HG02840 (cell line): ENCODE measurements around the gene ACOT12.
"Not testable (repeated sequence)": the region's sequence is repeated elsewhere in the genome, so short reads cannot be mapped to it uniquely, and the experiment has no call there.

Source experiments
- ATAC-seq: cut with Tn5 transposase; IDR thresholded peaks from one replicate; pipeline ENCODE4 v1.9.1; 2021; ENCODE audit warnings: mild to moderate bottlenecking, moderate library complexity, moderate number of reproducible peaks; ENCODE audit not compliant: unreplicated experiment, low FRiP score

The ACOT12 gene

GRCh38 chr5:81349161-81349560, 44.8 kb downstream of the ACOT12 start:
- no peak for ATAC-seq

GRCh38 chr5:81345411-81346003, 48.4 kb downstream of the ACOT12 start:
- no peak for ATAC-seq

DNA sequence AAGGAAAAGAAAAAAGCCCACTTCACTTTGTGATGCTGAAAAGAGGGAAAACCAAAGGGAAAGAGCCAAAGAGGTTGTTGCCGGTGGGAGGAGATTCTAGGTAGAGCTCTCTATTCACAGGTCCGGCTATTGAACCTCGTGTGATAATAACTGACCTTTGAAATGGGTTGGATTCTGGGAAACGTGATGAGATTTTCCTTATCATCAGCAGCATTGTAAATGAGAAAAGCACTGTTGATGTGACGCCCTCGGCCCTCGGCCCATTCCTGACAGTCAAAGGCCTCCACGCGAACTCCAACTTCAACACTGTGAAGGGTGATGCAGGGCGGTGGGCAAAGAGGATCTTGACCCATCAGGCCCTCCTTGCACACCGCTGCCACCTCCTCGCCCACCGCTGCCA, 49.2 kb downstream of the ACOT12 start:
- no peak for ATAC-seq

DNA sequence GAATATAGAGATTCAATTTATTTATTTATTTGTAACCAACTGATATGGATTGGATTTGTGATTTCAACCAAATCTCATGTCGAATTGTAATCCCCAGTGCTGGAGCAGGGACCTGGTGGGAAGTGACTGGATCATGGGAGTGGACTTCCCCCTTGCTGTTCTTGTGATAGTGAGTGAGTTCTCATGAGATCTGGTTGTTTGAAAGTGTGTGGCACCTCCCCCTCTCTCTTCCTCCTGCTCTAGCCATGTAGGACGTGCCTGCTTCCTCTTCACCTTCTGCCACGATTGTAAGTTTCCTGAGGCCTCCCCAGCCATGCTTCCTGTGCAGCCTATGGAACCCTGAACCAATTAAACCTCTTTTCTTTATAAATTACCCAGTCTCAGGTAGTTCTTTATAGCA, 55.7 kb downstream of the ACOT12 start:
- not testable (repeated sequence) for ATAC-seq

- ATAC-seq = no peak
These were observed 56.1 kb downstream of the ACOT12 start for GRCh38 chr5:81337803-81338202.

DNA sequence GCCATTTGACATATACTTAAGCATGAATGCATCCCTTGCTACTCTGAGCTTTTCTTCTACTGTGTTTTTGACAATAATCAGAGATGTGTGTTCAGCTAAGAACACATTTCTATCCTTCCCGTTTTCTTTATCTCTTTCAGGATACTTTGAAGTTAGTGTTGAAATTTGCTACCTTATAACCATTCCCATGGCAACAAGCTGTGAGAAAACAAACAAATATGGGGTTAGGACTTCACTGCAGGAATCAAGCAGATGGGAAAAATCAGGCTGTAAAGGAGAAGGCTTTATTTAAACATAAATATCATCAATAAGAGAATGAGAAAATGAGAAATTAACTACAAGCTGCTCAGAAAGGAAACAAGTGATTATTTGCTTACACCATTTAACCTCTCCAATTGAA, 57.4 kb downstream of the ACOT12 start:
- ATAC-seq = no peak

DNA sequence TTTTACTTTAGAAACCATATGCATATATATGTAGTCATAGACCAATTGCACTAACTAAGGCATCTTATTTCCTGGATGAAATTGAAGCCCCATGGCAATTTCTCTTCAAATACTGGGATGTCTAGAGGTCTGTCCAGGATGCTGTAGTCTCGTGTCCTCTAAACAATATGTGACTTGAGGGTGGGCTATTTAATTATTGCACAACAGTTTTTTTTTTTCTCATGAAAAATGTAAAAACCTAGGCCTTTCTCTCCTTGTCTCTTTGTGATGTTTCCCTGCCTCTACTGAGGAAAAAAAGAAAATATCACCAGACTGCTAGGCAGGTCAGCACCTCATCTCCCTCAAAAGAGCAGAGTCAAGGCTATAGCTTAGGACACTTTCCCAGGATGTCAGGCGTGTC, 58.0 kb downstream of the ACOT12 start:
- no peak for ATAC-seq

GRCh38 chr5:81334304-81335061, 59.5 kb downstream of the ACOT12 start:
- ATAC-seq = no peak

DNA sequence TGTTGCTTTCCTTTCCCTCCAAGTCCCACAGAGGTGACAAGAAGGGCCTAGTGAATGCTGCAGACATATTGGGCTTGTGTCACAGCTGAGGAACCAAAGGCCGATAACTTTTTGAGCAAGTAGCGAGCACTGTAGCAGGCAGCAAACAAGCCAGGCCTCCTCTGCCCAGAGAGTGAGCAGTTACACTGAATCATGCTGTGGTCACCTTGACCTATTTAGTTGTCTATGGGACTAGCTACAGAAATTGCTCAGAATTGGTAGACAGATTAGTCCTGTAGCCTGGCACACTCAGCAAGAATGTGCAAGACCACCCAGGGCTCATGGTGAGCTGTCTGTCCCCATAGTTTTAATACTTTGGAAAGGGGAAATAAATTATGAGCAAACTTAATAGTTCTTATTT, 67.4 kb downstream of the ACOT12 start:
- no peak for ATAC-seq

- no peak for ATAC-seq
These were observed 76.4 kb downstream of the ACOT12 start for GRCh38 chr5:81317536-81317935.

GRCh38 chr5:81316571-81316970, 77.4 kb downstream of the ACOT12 start:
- no peak for ATAC-seq

DNA sequence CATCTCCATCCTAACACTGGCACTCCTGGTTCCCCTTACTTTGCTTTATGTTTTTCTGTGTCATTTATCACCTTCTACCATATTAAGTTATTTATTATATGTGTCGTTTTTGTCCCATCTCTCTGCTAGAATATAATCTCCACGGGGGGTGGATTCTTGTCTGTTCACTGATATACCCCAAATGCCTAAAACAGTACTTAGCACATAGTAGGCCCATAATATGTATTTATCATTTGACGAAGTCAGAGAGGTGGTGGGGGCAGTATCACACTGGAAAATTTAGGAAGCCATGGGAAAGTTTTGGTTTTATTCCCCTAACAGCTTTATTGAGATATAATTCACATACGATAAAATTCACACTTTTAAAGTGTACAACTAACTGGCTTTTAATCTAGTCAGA, 78.1 kb downstream of the ACOT12 start:
- no peak for ATAC-seq

GRCh38 chr5:81315336-81315735, 78.6 kb downstream of the ACOT12 start:
- ATAC-seq = no peak

- ATAC-seq = no peak
These were observed 79.4 kb downstream of the ACOT12 start for GRCh38 chr5:81314581-81314980.

- ATAC-seq = no peak
These were observed 80.2 kb downstream of the ACOT12 start for GRCh38 chr5:81313686-81314085.

GRCh38 chr5:81313278-81313677, 80.7 kb downstream of the ACOT12 start:
- ATAC-seq = no peak

- ATAC-seq = no peak
These were observed 83.4 kb downstream of the ACOT12 start for GRCh38 chr5:81310402-81311063.

- no peak for ATAC-seq
These were observed 85.1 kb downstream of the ACOT12 start for GRCh38 chr5:81308836-81309235.

DNA sequence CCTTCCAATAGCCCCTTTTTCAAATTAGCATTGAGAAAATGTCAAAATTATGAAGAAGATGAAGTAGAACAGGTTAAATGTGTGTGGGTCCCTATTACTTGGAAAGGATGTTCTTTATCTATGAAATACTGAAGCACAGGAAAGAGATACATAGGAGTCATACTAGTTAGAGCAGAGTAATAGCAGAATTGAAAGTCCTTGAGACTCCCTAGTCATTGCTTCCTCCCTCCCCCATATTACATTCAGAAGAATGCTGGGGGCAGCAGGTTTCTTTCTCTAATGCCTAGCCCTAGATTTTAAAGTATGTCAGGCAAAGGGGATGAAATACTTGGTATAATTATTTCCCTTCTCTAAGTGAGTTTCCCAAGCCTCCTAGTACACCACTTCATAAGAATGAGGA, 88.1 kb downstream of the ACOT12 start:
- no peak for ATAC-seq

DNA sequence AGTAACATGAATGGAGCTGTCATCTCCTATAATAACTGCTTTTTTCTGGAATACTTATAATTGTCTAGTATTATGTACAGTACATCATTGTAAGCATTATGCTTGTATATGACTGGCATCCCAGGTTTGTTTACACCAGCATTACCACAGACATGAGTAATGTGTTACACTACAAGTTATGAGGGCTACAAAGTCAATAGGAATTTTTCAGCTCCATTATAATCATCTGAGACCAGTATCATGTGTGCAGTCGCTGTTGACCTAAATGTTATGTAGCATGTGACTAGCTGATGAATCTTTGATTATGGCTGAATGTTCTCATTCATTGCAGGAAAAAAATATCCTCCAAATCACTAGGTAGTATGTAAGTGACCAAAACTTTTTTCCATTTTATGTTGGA, 90.4 kb downstream of the ACOT12 start:
- no peak for ATAC-seq

- ATAC-seq = no peak
These were observed 91.3 kb downstream of the ACOT12 start for GRCh38 chr5:81302596-81302995.
